ENCODE data around the gene METTL25B. TPM values are rescaled to one million over a fixed set of nuclear protein-coding genes. Genes with fewer than 3 reads are reported as not detected.

METTL25B gene
- total and polyA plus RNA-seq, 7 donors, result 11.8 to 33.1 (median 19.0) TPM

- TF ChIP-seq POLR2A (IDR thresholded peaks at IDR 0.05) (no peak), POLR2AphosphoS5 (IDR thresholded peaks at IDR 0.05) (no peak), EP300 (IDR thresholded peaks at IDR 0.05) (no peak)
- TF ChIP-seq, protein P1, sequence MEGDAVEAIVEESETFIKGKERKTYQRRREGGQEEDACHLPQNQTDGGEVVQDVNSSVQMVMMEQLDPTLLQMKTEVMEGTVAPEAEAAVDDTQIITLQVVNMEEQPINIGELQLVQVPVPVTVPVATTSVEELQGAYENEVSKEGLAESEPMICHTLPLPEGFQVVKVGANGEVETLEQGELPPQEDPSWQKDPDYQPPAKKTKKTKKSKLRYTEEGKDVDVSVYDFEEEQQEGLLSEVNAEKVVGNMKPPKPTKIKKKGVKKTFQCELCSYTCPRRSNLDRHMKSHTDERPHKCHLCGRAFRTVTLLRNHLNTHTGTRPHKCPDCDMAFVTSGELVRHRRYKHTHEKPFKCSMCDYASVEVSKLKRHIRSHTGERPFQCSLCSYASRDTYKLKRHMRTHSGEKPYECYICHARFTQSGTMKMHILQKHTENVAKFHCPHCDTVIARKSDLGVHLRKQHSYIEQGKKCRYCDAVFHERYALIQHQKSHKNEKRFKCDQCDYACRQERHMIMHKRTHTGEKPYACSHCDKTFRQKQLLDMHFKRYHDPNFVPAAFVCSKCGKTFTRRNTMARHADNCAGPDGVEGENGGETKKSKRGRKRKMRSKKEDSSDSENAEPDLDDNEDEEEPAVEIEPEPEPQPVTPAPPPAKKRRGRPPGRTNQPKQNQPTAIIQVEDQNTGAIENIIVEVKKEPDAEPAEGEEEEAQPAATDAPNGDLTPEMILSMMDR (IDR thresholded peaks at IDR 0.05), result peak in 1 of 4 experiments; percentile 6
- no peak for DNase-seq
- Histone ChIP-seq H3K27ac (peak overlapping the region in 2 of 4 donors; percentile 10 to 27), H3K4me3 (no peak overlapping the region), H3K36me3 (peaks cover 0 to 18% (median 6%) of the 10 kb centered on the region in 4 donors), H3K4me1 (peaks cover 0 to 81% (median 68%) of the 10 kb centered on the region in 4 donors), H3K27me3 (no peaks in the 10 kb centered on the region), H3K9me3 (no peaks in the 10 kb centered on the region)
- intact Hi-C loops (cut with DNase I), result no loop called here
- 91 to 92% methylated on average over 3 of the region's 3 CpGs for WGBS, 2 donors
Observed at GRCh38 chr1:156773607-156774006, 45.3 kb downstream of the METTL25B start.

DNA sequence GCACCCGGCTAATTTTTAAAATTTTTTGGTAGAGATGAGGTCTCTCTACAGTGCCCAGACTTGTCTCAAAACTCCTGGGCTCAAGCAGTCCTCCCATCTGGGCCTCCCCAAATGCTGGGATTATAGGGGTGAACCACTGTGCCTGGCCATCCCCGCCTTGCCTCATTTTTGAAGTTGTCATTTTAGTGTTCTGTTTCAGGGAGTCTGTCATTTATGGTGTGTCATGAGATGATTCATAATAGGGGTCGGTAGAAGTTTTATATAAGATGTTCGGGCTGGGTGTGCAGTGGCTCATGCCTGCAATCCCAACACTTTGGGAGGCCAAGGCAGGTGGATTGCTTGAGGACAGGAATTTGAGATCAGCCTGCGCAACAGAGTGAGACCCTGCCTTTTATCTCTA lies 47.5 kb downstream of the METTL25B start:
- H3K9me3 ChIP-seq, result no peaks in the 10 kb centered on the region
- peaks cover 0 to 13% (median under 1%) of the 10 kb centered on the region in 4 donors for H3K36me3 ChIP-seq
- intact Hi-C loops (cut with DNase I), result no loop called here
- no peak for TF ChIP-seq POLR2A (IDR thresholded peaks at IDR 0.05)
- TF ChIP-seq POLR2AphosphoS5 (IDR thresholded peaks at IDR 0.05), result no peak
- TF ChIP-seq EP300 (IDR thresholded peaks at IDR 0.05), result no peak
- TF ChIP-seq, protein P1 (IDR thresholded peaks at IDR 0.05), result no peak
- peaks cover 0 to 59% (median 46%) of the 10 kb centered on the region in 4 donors for H3K4me1 ChIP-seq
- H3K27me3 ChIP-seq, result no peaks in the 10 kb centered on the region
- no peak overlapping the region for H3K27ac ChIP-seq
- WGBS, 2 donors, result 78 to 83% methylated on average over 5 of the region's 5 CpGs
- DNase-seq, result no peak
- no peak overlapping the region for H3K4me3 ChIP-seq

- TF ChIP-seq POLR2A (IDR thresholded peaks at IDR 0.05), result no peak
Observed at GRCh38 chr1:156776942-156777341, 48.7 kb downstream of the METTL25B start.

GRCh38 chr1:156777573-156777972 lies 49.3 kb downstream of the METTL25B start:
- TF ChIP-seq, protein P1 (IDR thresholded peaks at IDR 0.05), result no peak
- TF ChIP-seq POLR2A (IDR thresholded peaks at IDR 0.05) (no peak), EP300 (IDR thresholded peaks at IDR 0.05) (no peak), POLR2AphosphoS5 (IDR thresholded peaks at IDR 0.05) (no peak)
- Histone ChIP-seq H3K27ac (no peak overlapping the region), H3K4me3 (no peak overlapping the region), H3K36me3 (peaks cover 0 to 18% (median under 1%) of the 10 kb centered on the region in 4 donors), H3K9me3 (no peaks in the 10 kb centered on the region), H3K27me3 (no peaks in the 10 kb centered on the region), H3K4me1 (peaks cover 0 to 46% (median 39%) of the 10 kb centered on the region in 4 donors)
- WGBS, 2 donors, result 31 to 59% methylated on average over 1 of the region's 1 CpG
- intact Hi-C loops (cut with DNase I), result no loop called here
- DNase-seq, result no peak

More at GRCh38 chr1:156776942-156777341, 48.7 kb downstream of the METTL25B start:
- H3K27me3 ChIP-seq, result no peaks in the 10 kb centered on the region
- no peak overlapping the region for H3K27ac ChIP-seq
- H3K9me3 ChIP-seq, result no peaks in the 10 kb centered on the region
- no peak overlapping the region for H3K4me3 ChIP-seq
- no peak for DNase-seq
- WGBS, 2 donors, result 74 to 82% methylated on average over 4 of the region's 4 CpGs
- peaks cover 0 to 11% (median 0%) of the 10 kb centered on the region in 4 donors for H3K36me3 ChIP-seq
- intact Hi-C loops (cut with DNase I), result no loop called here
- H3K4me1 ChIP-seq, result peaks cover 0 to 51% (median 43%) of the 10 kb centered on the region in 4 donors

DNA sequence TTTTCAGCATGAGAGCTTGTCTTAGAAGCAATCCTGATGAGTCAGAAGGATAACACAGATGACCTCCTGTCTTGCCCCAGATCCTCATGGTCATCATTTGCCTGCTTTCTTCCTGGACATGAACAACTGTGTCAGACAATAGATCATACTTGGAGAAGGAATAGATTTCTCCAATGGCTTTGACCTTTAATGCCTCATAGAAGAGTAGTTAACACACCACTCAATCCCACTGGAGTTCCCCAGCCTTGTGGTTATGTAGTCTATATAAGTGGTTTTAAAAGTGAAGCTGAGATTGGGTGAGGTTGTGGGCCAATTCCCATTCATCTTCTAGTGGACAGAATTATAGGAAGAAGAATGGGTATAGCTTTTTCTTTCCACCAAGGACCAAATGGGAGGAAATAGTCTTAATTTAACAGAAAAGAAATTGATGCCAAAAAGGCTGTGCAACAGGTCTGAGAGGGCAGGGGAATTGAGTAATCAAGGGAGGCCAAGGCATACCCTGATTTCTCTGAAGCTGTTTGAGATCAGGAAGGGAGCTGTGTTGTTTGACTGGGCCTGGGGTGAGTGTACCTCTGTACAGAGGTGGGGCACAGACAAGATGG lies 53.4 kb downstream of the METTL25B start:
- no peak for TF ChIP-seq POLR2AphosphoS5 (IDR thresholded peaks at IDR 0.05)
- no peak for TF ChIP-seq POLR2A (IDR thresholded peaks at IDR 0.05)
- TF ChIP-seq, protein P1 (IDR thresholded peaks at IDR 0.05), result no peak
- no peak for TF ChIP-seq EP300 (IDR thresholded peaks at IDR 0.05)
- Histone ChIP-seq H3K36me3 (peaks cover 0 to 54% (median 19%) of the 10 kb centered on the region in 4 donors), H3K27ac (no peak overlapping the region), H3K4me3 (no peak overlapping the region), H3K9me3 (no peaks in the 10 kb centered on the region), H3K27me3 (no peaks in the 10 kb centered on the region), H3K4me1 (peaks cover 0 to 22% (median 18%) of the 10 kb centered on the region in 4 donors)
- DNase-seq, result peak; percentile 47
- intact Hi-C loops (cut with DNase I), result no loop called here

Measured in sigmoid colon (tissue), 7 donors.